Adrenal gland (tissue), 5 donors: ENCODE results near the gene MS4A6E.

Source experiments
- CTCF ChIP-seq, 6 experiments: fragments of 450-650 bp in 4 of 6; fragments of 200-600 bp in 2 of 6; sonication (generic) in 1 of 6; IDR thresholded peaks; 1 replicate in 5 of 6; 2 replicates in 1 of 6; pipeline versions ENCODE4 v1.5.1 to v1.8.0; 2016 to 2021; ENCODE audit warnings: antibody characterized with exemption in 6 of 6, mild to moderate bottlenecking in 2 of 6, moderate library complexity in 1 of 6
- POLR2A ChIP-seq, 2 donors: fragments of 450-650 bp; IDR thresholded peaks; one replicate each; pipeline ENCODE4 v1.6.1; 2017; ENCODE audit warnings: antibody characterized with exemption in 2 of 2, mild to moderate bottlenecking in 2 of 2, moderate library complexity in 1 of 2
- donor health status: DM: no; HTN: no; CAD: no.

- TF ChIP-seq CTCF (IDR thresholded peaks at IDR 0.05) (no peak), POLR2A (IDR thresholded peaks at IDR 0.05) (no peak)
These were observed 44.8 kb upstream of the MS4A6E start for GRCh38 chr11:60282286-60282685.
